ENCODE measurements around the gene CCAR1.

- no peak for TF ChIP-seq USF2 (IDR thresholded peaks at IDR 0.05; ENCODE audit: borderline replicate concordance, low read depth, low read length)
- no peak for TF ChIP-seq CTCF (IDR thresholded peaks at IDR 0.05 in 2 of 3, conservative IDR thresholded peaks at IDR 0.05 in 1 of 3; ENCODE audit: control insufficient read depth in 2 of 3, extremely low read depth in 1 of 3, insufficient read depth in 1 of 3, low read depth in 3 of 3, low read length in 3 of 3)
- TF ChIP-seq ATF2 (IDR thresholded peaks at IDR 0.05; ENCODE audit: low read length), result no peak
- no peak for TF ChIP-seq E4F1 (IDR thresholded peaks at IDR 0.05; ENCODE audit: borderline replicate concordance, partially characterized antibody)
- no peak for TF ChIP-seq POU2F2 (IDR thresholded peaks at IDR 0.05; ENCODE audit: borderline replicate concordance, low read depth, low read length)
- no peak for TF ChIP-seq POLR2A (IDR thresholded peaks at IDR 0.05; ENCODE audit: low read depth, low read length)
- TF ChIP-seq RB1 (IDR thresholded peaks at IDR 0.05; ENCODE audit: borderline replicate concordance), result no peak
- TF ChIP-seq CEBPB (IDR thresholded peaks at IDR 0.05; ENCODE audit: borderline replicate concordance in 1 of 2, low read depth in 2 of 2, low read length in 2 of 2), result no peak
- TF ChIP-seq MYB (IDR thresholded peaks at IDR 0.05; ENCODE audit: borderline replicate concordance, low read depth, low read length), result no peak
- no peak for TF ChIP-seq EP300 (IDR thresholded peaks at IDR 0.05; ENCODE audit: borderline replicate concordance in 1 of 2, control insufficient read depth in 1 of 2, low read depth in 2 of 2, low read length in 2 of 2)
These were observed 83.7 kb downstream of the CCAR1 start for GRCh38 chr10:68804692-68805091.
